Activated naive CD8-positive, alpha-beta T cell treated with anti-CD3 and anti-CD28 coated beads, Interleukin-2, amount 50 U/mL, for 16 hours (primary cell): ENCODE results near the gene ENDOU.

Experiments used
- DNase-seq: peaks from one replicate; pipeline ENCODE4 v3.0.0-alpha.2; 2020; ENCODE audit warnings: low read depth, low spot score

ENDOU gene

DNA sequence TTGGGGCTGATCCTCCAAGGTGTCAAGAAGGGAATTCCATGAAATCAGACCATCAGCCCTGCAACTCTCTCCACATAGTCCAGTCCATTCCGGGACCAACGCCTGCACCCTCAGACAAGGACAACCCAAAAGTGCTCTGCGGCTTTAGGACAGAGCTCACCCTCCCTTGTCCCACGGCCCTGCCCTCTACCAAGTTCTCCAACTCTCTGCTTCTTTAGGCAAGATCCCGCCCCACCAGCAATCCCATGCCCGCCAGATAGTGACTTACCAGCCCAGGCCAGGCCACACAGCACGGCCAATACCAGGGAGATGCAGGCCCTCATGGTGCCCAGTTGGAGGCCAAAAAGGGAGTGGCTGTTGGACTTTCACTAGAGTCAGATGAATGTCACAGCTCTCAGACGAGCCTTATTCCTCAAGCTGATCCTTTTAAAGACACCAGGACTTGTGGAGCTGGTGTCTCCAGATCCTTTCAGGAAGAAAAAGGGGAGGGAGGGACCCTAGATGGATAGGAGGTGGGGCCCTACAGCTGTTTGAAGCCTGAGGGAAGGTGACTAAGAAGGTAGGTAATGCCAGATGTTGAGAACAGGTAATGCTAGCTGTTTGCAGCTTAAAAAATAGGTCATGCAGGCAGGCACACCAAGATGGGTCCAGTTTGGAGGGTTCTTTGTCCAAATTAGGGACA is at the start of gene ENDOU:
Gene ENDOU (minus strand): TSS at position 400 of the 682 bp plus-strand sequence. CDS start 77 bp downstream, at position 323.
- DNase-seq = no peak

- no peak for DNase-seq
These were observed 49.4 kb upstream of the ENDOU start for GRCh38 chr12:47774663-47775062.

DNA sequence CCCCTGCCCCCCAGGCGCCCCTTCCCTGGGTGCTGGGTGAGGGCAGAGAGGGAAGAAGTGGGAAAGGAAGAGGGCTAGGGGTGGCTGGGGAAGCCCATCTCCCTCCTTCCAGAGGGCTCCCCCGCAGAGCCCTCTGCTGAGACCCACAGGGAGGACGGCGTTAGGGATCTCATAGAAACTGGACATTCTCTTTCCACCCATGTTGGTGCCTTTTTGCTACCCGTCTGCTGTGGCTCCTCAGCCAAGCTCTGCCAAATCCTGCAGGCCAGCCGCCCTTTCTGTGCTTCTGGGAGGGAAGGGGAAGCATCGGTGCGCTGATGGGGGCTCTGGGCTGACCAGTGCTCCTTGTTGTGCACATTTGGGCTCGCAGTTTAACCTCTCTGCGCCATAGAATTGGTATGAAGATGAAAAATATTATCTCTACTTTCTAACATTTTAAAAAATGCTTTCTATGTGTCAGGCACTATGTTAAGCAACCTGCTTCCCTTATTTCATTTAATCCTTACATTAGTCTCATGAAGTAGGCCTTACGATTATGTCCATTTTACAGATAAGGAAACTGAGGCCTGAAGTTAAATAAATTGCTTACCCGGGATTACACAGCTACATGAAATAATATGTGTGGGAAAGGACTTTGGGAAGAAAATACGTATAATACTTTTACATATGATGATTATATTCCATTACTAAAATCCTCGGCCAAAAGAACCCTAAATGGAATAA is 48.7 kb upstream of the ENDOU start:
- no peak for DNase-seq

- peak; percentile 22 for DNase-seq
These were observed 48.0 kb upstream of the ENDOU start, which contains the start of gene SLC48A1 for GRCh38 chr12:47773062-47773857. Gene SLC48A1, plus strand, starts transcription at chr12:47773238. Its CDS starts 67 bp downstream, at chr12:47773305.

GRCh38 chr12:47772738-47773061 is 47.4 kb upstream of the ENDOU start:
- no peak for DNase-seq

DNA sequence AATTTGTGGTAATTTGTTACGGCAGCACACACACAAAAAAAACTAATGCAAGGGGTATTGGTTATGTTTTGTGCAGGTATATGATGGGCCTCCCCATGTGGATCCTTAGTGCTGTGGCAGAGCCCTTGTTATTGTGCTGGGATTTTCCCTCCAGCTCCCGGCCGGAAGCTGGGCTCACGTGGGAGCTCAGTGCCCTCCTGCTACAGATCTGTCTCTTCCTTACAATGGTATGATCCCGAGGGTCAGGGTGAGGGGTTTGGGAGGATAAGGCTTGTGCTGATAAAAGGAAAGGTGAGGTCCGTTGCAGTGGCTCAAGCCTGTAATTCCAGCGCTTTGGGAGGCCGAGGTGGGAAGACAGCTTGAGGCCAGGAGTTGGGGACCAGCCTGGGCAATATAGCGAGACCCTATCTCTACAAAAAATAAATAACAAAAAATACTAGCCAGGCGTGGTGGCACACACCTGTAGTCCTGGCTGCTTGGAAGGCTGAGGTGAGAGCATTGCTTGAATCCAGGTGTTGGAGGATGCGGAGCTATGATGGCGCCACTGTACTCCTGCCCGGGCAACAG is 46.9 kb upstream of the ENDOU start:
- no peak for DNase-seq

DNA sequence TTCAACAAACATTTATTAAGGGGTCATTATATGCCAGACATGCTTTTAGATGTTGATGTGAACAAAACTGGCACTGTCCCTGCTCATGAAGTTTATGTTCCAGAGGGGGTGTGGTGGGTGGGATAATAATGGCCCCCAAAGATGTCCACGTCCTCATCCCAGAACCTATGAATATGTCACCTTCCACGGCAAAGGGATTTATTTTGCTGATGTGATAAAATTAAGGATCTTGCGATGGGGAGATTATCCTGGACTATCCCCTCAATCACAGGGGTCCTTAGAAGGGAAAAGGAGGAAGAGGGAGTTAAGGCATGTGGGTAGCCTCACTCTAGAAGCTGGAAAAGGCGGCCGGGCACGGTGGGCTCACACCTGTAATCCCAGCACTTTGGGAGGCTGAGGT is 46.0 kb upstream of the ENDOU start:
- no peak for DNase-seq

DNA sequence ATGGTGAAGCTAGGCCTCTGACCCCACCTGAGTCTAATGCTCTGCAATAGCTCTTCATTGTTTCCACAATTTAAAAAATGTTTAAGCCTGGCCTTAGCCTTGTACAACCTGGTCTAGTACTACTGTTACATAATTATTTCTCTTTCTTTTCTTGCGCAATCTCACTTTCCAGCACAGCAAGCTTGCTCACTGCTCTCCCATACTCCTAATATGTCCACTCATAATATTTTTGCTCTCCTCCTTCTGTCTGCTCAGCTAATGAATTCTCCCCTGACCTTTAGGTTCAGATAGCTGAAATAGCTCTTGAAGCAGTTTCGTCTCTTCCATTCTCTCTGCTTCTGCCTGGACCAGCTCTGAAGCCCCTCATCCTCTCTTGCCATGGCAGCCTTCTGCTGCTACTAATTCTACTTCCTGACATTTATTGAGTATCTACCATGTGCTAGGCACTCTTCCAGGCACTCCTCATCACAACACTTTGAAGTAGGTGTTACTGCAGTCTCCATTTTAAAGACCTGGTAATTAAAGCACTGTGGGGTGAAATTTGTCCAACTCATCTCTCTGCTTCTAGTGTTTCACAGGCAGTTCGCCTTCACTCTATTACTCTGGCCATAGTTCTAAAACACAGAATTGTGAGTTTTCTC is 44.9 kb upstream of the ENDOU start:
- DNase-seq = no peak

DNA sequence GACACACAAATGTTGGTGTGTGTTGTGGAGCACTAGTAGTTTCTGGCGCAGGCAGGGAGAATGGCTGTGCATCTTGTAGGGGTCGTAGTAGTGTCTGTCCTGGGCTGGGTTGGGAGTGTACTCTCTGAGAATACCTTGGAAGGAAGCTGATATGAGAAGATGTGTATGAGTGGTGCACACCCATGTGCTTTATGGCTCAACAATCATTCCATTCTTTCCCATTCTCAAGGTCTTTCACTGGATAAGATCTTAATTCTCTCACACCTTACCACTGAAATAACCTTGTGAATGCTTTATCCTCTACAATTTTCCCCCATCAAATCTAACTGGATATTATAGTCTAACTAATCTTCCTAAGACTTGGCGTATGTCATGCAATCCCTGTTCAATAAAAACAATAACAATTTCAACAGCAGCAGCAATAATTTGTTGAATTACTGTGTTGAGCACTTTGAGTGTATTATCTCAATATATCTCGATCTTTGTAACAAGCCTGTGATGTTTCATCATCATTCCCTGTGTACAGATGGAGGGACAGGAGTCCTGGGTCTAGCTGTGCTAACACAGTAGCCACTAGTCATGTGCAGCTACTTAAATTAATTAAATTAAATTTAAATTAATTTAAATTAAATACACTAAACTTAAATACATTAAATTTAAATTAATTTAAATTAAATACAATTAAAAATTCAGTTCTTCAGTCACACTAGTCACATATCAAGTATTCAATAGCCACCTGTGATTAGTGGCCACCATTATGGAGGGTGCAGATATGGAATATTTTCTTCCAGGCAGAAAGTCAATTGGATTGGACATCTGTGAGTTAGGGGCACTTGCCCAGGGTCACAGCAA is 44.2 kb upstream of the ENDOU start:
- DNase-seq = no peak

DNA sequence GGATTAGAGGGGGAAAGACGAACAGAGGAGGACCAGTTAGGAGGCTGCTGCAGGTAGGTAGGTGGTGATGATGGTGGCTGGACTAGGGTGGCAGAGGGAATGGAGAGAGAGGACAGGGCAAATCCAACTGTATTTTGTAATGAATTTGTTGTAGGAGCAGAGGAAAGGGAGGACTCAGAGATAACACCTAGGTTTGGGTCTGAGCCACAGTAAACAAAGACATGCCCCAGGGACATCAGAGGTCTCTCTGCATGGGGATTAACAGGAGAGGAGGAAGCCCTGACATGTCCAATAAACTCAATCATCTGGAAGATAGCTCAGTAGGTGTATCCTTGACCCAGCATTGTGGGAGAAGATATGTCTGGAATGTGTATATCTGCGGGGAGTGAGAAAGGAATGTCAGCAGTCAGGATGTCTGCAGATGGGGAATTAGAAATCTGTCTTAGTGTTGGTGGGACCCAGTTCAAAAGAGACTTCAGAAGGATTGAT is 43.1 kb upstream of the ENDOU start:
- DNase-seq = no peak

- DNase-seq = peak; percentile 30
These were observed 42.0 kb upstream of the ENDOU start for GRCh38 chr12:47767216-47767724.

DNA sequence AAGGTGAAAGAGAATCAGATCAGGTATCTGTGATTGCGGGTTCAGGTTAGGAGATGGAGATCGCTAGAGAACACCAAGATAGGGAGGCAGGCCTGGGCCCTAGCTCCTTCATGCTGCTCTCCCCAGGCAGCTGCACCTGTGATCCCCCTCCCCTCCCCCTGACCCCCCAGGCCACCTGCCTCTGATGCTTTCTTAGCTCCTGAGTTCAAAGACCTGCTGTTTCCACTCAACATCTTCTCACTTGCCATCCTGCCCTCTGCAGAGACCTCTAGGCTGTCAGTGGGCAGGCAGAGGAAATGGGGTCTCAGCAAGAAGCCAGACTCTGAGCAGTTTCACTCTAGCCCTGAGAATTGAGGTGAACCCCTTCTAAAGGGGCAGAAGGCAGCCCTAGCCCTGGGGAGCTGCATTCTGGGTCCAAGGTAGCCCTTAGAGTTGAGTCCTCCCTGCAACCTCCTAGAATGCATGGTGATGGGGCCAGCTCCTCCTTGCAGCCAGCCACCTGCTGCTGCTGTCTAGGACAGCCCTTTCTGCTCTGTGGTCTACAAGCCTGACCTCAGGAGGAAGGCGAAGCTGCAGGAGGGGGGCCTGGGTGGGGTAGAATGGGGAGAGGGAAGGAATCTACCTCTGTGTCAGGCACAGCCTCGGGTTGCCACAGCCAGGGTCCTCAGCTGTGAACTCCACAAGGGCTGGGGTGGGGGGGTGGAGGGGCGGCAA is 41.4 kb upstream of the ENDOU start:
- no peak for DNase-seq

DNA sequence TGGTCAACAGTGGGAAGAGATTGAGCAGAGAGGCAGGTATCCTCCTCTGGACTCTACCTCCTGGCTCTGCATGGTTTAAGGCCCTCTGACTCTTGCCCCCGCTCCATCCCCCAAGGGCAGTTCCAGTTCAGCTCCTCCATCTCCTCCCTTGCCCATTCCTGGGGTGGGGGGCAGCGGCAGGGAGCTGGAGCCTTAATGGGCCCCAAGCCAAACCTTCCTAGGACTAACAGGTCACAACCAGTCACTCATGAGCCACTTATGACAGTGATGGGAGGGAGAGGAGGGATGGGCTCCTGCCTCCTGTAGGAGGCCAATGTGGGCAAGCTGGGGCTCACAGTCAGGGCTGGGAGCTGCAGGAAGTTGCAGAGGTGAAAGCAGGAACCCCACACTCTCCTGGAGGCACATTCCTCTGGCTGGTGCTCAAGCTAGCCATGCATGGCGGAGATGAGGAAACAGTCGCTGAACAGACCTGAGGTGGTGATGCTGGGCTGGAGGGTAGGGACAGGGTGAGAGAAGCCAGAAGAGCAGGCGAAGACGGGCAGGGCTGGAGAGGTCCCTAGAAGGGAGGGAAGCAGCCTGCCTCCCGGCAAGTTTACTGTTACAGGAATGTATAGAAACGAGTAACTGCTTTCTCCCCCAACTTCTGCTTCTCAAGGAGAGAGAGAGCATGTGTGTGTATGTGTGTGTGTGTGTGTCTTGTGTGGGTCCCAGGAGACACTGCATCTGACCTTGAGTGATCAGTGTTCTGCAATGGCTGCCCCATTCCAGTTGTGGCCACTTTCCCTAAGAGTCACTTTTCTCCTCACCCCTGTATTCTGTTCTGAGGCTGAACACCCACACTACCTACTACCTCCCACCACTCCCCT is 38.4 kb upstream of the ENDOU start:
- no peak for DNase-seq

DNA sequence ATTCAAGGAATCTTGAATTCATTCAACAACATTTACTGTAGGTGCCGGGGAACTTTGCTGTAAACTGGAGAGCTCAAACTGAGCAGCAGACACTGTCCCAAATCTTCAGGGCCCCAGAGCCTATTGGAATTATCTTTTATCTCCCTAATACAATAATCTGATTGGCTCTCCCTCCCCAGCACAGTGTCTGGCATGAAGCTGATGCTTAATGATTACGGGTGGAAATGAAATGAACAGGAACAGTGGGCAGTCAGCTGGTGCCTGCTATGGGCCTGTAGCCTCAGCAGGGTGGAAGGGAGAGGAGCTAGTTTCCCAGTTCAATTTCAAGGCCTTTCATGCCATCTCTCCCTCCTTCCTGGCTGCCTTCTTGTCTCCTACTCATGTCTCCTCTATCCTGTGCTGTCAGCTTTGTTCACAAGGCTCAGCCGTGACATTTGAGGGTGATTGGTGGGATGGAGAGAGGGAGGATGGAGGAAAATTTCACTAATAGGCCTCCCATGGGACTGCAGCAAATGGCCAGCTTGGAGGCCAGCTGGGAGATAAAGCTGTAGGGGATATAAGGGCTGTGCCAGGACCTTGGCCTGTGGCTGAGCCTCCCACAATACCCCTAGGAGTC is 37.7 kb upstream of the ENDOU start:
- DNase-seq = no peak

GRCh38 chr12:47758834-47759690 is 33.8 kb upstream of the ENDOU start, which contains the start of gene RAPGEF3:
Gene RAPGEF3, minus strand, starts transcription at chr12:47758880. Its CDS starts 324 bp downstream, at chr12:47758556.
- peak; percentile 25 for DNase-seq

DNA sequence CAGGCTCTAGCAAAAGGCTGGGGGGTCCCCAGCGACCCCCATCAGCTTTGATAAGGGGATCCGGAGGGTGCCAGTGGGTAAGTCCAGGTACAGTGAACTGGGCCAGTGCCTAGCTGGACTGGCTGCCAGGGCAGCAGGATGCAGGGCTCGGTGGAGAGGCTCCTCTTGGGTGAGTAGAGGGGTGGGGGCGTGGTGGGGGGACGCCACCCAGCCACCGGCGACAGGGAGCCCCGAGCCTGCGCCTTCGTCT is 33.2 kb upstream of the ENDOU start:
- DNase-seq = no peak

GRCh38 chr12:47757840-47758583 is 32.7 kb upstream of the ENDOU start:
- DNase-seq = no peak
